Osteoblast (primary cell): ENCODE results near the gene ZFP1. TPM values are rescaled to one million over a fixed set of nuclear protein-coding genes. Genes with fewer than 3 reads are reported as not detected.
"Not testable (repeated sequence)": the region's sequence is repeated elsewhere in the genome, so short reads cannot be mapped to it uniquely, and the experiment has no call there.

Experiments used
- DNase-seq: peaks from one replicate; pipeline ENCODE4 v3.0.0; 2011; ENCODE audit warnings: low spot score, mixed read lengths; ENCODE audit not compliant: insufficient read length; ENCODE audit errors: missing footprints
- H2AFZ ChIP-seq: 2 replicates; pipeline ENCODE4 v1.6.0; 2011; ENCODE audit warnings: mild to moderate bottlenecking, low read length
- H3K27ac ChIP-seq: 2 replicates; pipeline ENCODE4 v1.5.1; 2011; ENCODE audit warnings: mild to moderate bottlenecking, low read depth, low read length, moderate library complexity
- H3K27me3 ChIP-seq: 2 replicates; pipeline ENCODE4 v1.6.0; 2012; ENCODE audit warnings: mild to moderate bottlenecking, control low read depth, inconsistent platforms, low read length, moderate library complexity; ENCODE audit not compliant: insufficient read depth
- H3K36me3 ChIP-seq: 2 replicates; pipeline ENCODE4 v1.5.1; 2011; ENCODE audit warnings: mild to moderate bottlenecking, low read length, control low read depth, moderate library complexity; ENCODE audit not compliant: insufficient read depth
- H3K4me1 ChIP-seq: 2 replicates; pipeline ENCODE4 v1.5.1; 2011; ENCODE audit warnings: mild to moderate bottlenecking, low read length, control low read depth, moderate library complexity; ENCODE audit not compliant: insufficient read depth
- H3K4me2 ChIP-seq: 2 replicates; pipeline ENCODE4 v1.6.0; 2011; ENCODE audit warnings: mild to moderate bottlenecking, low read length; ENCODE audit not compliant: insufficient read depth
- H3K4me3 ChIP-seq: fragments of 200-600 bp; sonication (generic); 3 replicates; pipeline ENCODE4 v1.5.1; 2012; ENCODE audit warnings: mild to moderate bottlenecking, low read length, inconsistent platforms; ENCODE audit not compliant: insufficient read depth
- H3K79me2 ChIP-seq: 2 replicates; pipeline ENCODE4 v1.6.0; 2012; ENCODE audit warnings: mild to moderate bottlenecking, low read length, control low read depth, inconsistent platforms; ENCODE audit not compliant: insufficient read depth
- H3K9me3 ChIP-seq: 2 replicates; pipeline ENCODE4 v1.5.1; 2011; ENCODE audit warnings: low read depth, low read length, control low read depth
- H4K20me1 ChIP-seq: 2 replicates; pipeline ENCODE4 v1.6.0; 2012; ENCODE audit warnings: mild to moderate bottlenecking, low read length, control low read depth; ENCODE audit not compliant: insufficient read depth
- CTCF ChIP-seq: IDR thresholded peaks from 2 replicates; pipeline ENCODE4 v1.5.1; 2011; ENCODE audit warnings: mild to moderate bottlenecking, low read depth, low read length, moderate library complexity; ENCODE audit errors: extremely low read depth
- total RNA-seq: library from RNA; depleted of rRNA; stranded (reverse); fragments of >200 nt; gene quantifications from 2 replicates; pipeline ENCODE4 v1.2.3, GENCODE V29; 2012

ZFP1 gene
- total RNA-seq, 1 donor: 12.7 TPM

GRCh38 chr16:75122609-75123008 lies 25.7 kb upstream of the ZFP1 start:
- no peak for DNase-seq
- Histone ChIP-seq H3K27ac (no peak overlapping the region), H4K20me1 (no peaks in the 10 kb centered on the region), H3K27me3 (no peaks in the 10 kb centered on the region), H3K4me3 (no peak overlapping the region), H3K9me3 (peaks cover 3% of the 10 kb centered on the region), H3K79me2 (no peaks in the 10 kb centered on the region), H3K36me3 (no peaks in the 10 kb centered on the region), H3K4me2 (no peak overlapping the region), H2AFZ (no peak overlapping the region), H3K4me1 (no peaks in the 10 kb centered on the region)
- TF ChIP-seq CTCF: no peak

GRCh38 chr16:75127713-75128415 lies 20.5 kb upstream of the ZFP1 start:
- H3K36me3 ChIP-seq: no peaks in the 10 kb centered on the region
- H3K4me2 ChIP-seq: no peak overlapping the region
- H4K20me1 ChIP-seq: no peaks in the 10 kb centered on the region
- H3K9me3 ChIP-seq: peaks cover 3% of the 10 kb centered on the region
- DNase-seq: no peak
- H3K79me2 ChIP-seq: no peaks in the 10 kb centered on the region
- H3K27me3 ChIP-seq: no peaks in the 10 kb centered on the region
- no peak overlapping the region for H2AFZ ChIP-seq
- H3K4me1 ChIP-seq: no peaks in the 10 kb centered on the region
- no peak overlapping the region for H3K27ac ChIP-seq
- no peak for TF ChIP-seq CTCF
- H3K4me3 ChIP-seq: no peak overlapping the region

- not testable (repeated sequence) for H3K9me3 ChIP-seq, H3K27ac ChIP-seq, H3K36me3 ChIP-seq, DNase-seq, H3K4me3 ChIP-seq, H2AFZ ChIP-seq, H4K20me1 ChIP-seq, H3K4me2 ChIP-seq, H3K27me3 ChIP-seq, H3K79me2 ChIP-seq, H3K4me1 ChIP-seq
Measured at GRCh38 chr16:75129421-75130149, 18.7 kb upstream of the ZFP1 start.

DNA sequence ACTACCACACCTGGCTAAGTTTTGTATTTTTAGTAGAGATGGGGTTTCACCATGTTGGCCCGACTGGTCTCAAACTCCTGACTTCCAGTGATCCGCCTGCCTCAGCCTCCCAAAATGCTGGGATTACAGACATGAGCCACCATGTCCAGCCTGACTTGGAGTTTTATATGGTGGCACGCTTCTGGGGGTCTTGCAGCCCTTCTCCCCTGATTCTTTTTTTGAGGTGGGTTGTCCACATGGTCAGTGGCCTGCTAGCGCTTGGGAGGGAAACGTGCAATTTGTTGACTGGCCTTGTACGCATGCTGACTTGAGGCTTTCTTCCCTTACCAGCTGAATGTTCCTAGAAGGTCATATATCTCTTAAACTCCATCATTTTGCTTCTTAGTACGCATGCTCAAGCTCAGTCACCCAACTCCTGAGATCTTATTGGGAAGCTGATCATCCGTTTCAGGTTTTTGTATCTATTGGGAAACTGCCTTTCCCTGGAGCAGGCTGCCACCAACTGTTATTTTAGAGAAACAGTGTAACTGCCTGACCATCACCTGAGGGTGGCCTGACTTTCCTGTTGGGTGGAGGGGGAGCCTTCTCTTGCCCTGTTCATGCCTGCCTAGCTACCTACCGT lies 18.1 kb upstream of the ZFP1 start:
- Histone ChIP-seq H3K4me3 (no peak overlapping the region), H2AFZ (no peak overlapping the region), H3K9me3 (peaks cover 3% of the 10 kb centered on the region), H3K36me3 (no peaks in the 10 kb centered on the region), H3K4me1 (no peaks in the 10 kb centered on the region), H3K27ac (no peak overlapping the region), H3K79me2 (no peaks in the 10 kb centered on the region), H3K27me3 (no peaks in the 10 kb centered on the region), H4K20me1 (no peaks in the 10 kb centered on the region), H3K4me2 (no peak overlapping the region)
- no peak for TF ChIP-seq CTCF
- DNase-seq: no peak
